OCI-LY7 (cell line): ENCODE results near the gene ZNF700. TPM values are rescaled to one million over a fixed set of nuclear protein-coding genes. Genes with fewer than 3 reads are reported as not detected.
A peak's percentile ranks its signal among the peaks of the same experiment; 100 is the strongest.

Experiments
- BruUV-seq: library from RNA; stranded (reverse); fragments of 400-500 nt; replicated peaks from 2 replicates; lab custom pipeline; 2021; lab: Mats Ljungman, UMichigan
- CTCF ChIA-PET: fragments of 300-600 bp; sonication (Branson Sonifier 250); formaldehyde crosslinking; loops from one replicate; lab custom pipeline; 2022; ENCODE audit warnings: antibody characterized with exemption; ENCODE audit not compliant: unreplicated experiment; lab: Charles Lee
- POLR2A ChIA-PET: fragments of 300-600 bp; sonication (Branson Sonifier 250); formaldehyde crosslinking; loops from one replicate; lab custom pipeline; 2022; ENCODE audit warnings: antibody characterized with exemption; lab: Charles Lee
- DNase-seq: peaks from one replicate; pipeline ENCODE4 v3.0.0-alpha.2; 2015; ENCODE audit warnings: low spot score
- H2AFZ ChIP-seq: fragments of 200-600 bp; sonication (generic), shearing (Covaris generic); 2 replicates; pipeline ENCODE4 v1.6.1; 2014; ENCODE audit warnings: mild to moderate bottlenecking, antibody characterized with exemption, low read length, moderate library complexity
- H3K27ac ChIP-seq: fragments of 200-600 bp; sonication (generic); 2 replicates; pipeline ENCODE4 v1.5.1; 2014; ENCODE audit warnings: mixed run types, low read depth, mild to moderate bottlenecking, moderate library complexity, low read length, inconsistent platforms; ENCODE audit not compliant: poor library complexity, severe bottlenecking
- H3K36me3 ChIP-seq: fragments of 200-600 bp; sonication (generic); 2 replicates; pipeline ENCODE4 v1.6.1; 2014; ENCODE audit warnings: mild to moderate bottlenecking, antibody characterized with exemption, low read length, moderate library complexity, mixed read lengths; ENCODE audit not compliant: insufficient read depth
- H3K4me1 ChIP-seq: fragments of 200-600 bp; sonication (generic); 2 replicates; pipeline ENCODE4 v1.5.1; 2014; ENCODE audit warnings: mild to moderate bottlenecking, low read length; ENCODE audit not compliant: insufficient read depth, poor library complexity, severe bottlenecking
- H3K4me2 ChIP-seq: fragments of 200-600 bp; sonication (generic); 2 replicates; pipeline ENCODE4 v1.6.1; 2014; ENCODE audit warnings: mild to moderate bottlenecking, low read length
- H3K4me3 ChIP-seq: fragments of 200-600 bp; sonication (generic); 2 replicates; pipeline ENCODE4 v1.5.1; 2014; ENCODE audit warnings: mild to moderate bottlenecking, low read depth, low read length; ENCODE audit not compliant: poor library complexity, severe bottlenecking
- H3K79me2 ChIP-seq: fragments of 200-600 bp; sonication (generic); 2 replicates; pipeline ENCODE4 v1.6.1; 2016; ENCODE audit warnings: low read depth, mild to moderate bottlenecking, low read length, moderate library complexity, mixed read lengths; ENCODE audit not compliant: insufficient read depth
- H3K9me2 ChIP-seq: fragments of 200-600 bp; sonication (generic); 2 replicates; pipeline ENCODE4 v1.6.1; 2016; ENCODE audit warnings: mild to moderate bottlenecking, low read length, mixed read lengths; ENCODE audit not compliant: insufficient read depth
- H3K9me3 ChIP-seq: fragments of 200-600 bp; sonication (generic); 2 replicates; pipeline ENCODE4 v1.6.1; 2014; ENCODE audit warnings: mild to moderate bottlenecking, mixed run types, low read length, mixed read lengths
- H4K20me1 ChIP-seq: fragments of 200-600 bp; sonication (generic); 2 replicates; pipeline ENCODE4 v1.6.1; 2014; ENCODE audit warnings: mild to moderate bottlenecking, antibody characterized with exemption, low read length, moderate library complexity, mixed read lengths; ENCODE audit not compliant: insufficient read depth
- EZH2phosphoT487 ChIP-seq: fragments of 200-600 bp; sonication (generic); IDR thresholded peaks from 2 replicates; pipeline ENCODE4 v1.6.1; 2018; ENCODE audit warnings: low read depth, borderline replicate concordance, mild to moderate bottlenecking, mixed run types, antibody characterized with exemption, low read length, moderate library complexity, mixed read lengths
- intact Hi-C: fragments of 100-400 bp; cut with micrococcal nuclease; formaldehyde crosslinking; loops from one replicate; pipeline ENCODE4 v1.10.0; 2022; ENCODE audit not compliant: unreplicated experiment
- total RNA-seq, 2 experiments: library from RNA; depleted of rRNA in 1 of 2; stranded (reverse); fragments of >200 nt in 1 of 2; shearing (Covaris generic) in 1 of 2; gene quantifications; 2 replicates each; pipeline ENCODE4 v1.2.3, GENCODE V29; 2014 to 2022
- TF ChIP-seq, protein P1 (sequence below): fragments of 200-600 bp; sonication (generic); conservative IDR thresholded peaks from 2 replicates; pipeline ENCODE4 v1.5.1; 2014; ENCODE audit warnings: mild to moderate bottlenecking, antibody characterized with exemption, low read length, moderate library complexity, mixed read lengths

Gene ZNF700
- total RNA-seq, 2 experiments from 2014 or later, result 18.2 to 28.2 TPM

DNA sequence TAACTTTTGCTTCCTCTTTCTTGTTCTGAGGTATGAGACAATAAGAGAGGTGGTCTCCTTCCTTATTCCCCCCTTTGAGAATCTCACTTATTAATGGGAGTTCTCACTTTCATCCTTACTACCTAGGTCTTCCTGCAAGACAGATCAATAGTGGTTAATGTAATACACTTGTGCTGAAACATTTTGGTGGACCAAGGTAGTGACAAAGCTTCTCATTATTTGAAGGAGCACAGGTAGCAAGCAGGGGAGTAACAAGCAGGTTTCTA, 17.9 kb downstream of the ZNF700 start:
- Histone ChIP-seq H3K4me3 (no peak overlapping the region), H3K79me2 (peaks cover 20% of the 10 kb centered on the region; the same call in 1 of the 2 replicates), H3K4me1 (no peaks in the 10 kb centered on the region), H3K9me2 (no peaks in the 10 kb centered on the region), H4K20me1 (no peaks in the 10 kb centered on the region), H3K36me3 (peaks cover 74% of the 10 kb centered on the region), H2AFZ (no peak overlapping the region), H3K9me3 (peaks cover 41% of the 10 kb centered on the region), H3K4me2 (no peak overlapping the region), H3K27ac (no peak overlapping the region)
- CTCF ChIA-PET, result no interaction called here
- DNase-seq, result peak; percentile 44
- POLR2A ChIA-PET, result interaction anchor here (0.9 kb wide), 1 partner anchor 95 kb away, joined by 4 read pairs; no protein-coding TSS in a partner anchor
- intact Hi-C loops, result no loop called here
- TF ChIP-seq, protein P1, sequence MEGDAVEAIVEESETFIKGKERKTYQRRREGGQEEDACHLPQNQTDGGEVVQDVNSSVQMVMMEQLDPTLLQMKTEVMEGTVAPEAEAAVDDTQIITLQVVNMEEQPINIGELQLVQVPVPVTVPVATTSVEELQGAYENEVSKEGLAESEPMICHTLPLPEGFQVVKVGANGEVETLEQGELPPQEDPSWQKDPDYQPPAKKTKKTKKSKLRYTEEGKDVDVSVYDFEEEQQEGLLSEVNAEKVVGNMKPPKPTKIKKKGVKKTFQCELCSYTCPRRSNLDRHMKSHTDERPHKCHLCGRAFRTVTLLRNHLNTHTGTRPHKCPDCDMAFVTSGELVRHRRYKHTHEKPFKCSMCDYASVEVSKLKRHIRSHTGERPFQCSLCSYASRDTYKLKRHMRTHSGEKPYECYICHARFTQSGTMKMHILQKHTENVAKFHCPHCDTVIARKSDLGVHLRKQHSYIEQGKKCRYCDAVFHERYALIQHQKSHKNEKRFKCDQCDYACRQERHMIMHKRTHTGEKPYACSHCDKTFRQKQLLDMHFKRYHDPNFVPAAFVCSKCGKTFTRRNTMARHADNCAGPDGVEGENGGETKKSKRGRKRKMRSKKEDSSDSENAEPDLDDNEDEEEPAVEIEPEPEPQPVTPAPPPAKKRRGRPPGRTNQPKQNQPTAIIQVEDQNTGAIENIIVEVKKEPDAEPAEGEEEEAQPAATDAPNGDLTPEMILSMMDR, result no peak
- no peak for TF ChIP-seq EZH2phosphoT487
- BruUV-seq, result no TSS peak

DNA sequence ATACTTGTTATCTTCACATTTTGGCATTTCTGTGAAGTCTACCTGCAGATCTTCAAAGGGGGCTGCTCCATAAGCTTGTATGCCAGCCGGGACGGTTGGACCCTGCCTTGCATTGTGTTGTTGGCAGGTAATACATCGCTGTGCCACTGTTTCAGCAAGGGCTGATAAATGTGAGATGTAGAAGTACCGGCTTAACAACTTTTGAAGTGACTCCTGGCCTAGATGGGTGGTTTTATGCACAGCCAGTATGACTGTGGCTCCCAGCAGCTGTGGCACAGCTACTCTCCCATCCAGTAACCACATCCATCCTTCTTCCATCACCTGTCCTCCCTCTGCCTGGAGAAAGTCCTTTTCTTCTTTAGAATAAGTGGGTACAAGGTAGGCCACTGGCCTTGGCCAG, 19.7 kb downstream of the ZNF700 start:
- peaks cover 11% of the 10 kb centered on the region; the same call in 1 of the 2 replicates for H3K79me2 ChIP-seq
- H4K20me1 ChIP-seq, result no peaks in the 10 kb centered on the region
- no peak for TF ChIP-seq EZH2phosphoT487
- H3K36me3 ChIP-seq, result peaks cover 87% of the 10 kb centered on the region
- POLR2A ChIA-PET, result no interaction called here
- DNase-seq, result no peak
- intact Hi-C loops, result no loop called here
- no peak overlapping the region for H3K4me3 ChIP-seq
- no peak overlapping the region for H3K27ac ChIP-seq
- no peak overlapping the region for H3K4me2 ChIP-seq
- no peak overlapping the region for H2AFZ ChIP-seq
- no peaks in the 10 kb centered on the region for H3K4me1 ChIP-seq
- H3K9me2 ChIP-seq, result no peaks in the 10 kb centered on the region
- peaks cover 55% of the 10 kb centered on the region for H3K9me3 ChIP-seq
- CTCF ChIA-PET, result interaction anchor here (0.6 kb wide), 1 partner anchor 42 kb away, joined by 4 read pairs; no protein-coding TSS in a partner anchor
- BruUV-seq, result no TSS peak

DNA sequence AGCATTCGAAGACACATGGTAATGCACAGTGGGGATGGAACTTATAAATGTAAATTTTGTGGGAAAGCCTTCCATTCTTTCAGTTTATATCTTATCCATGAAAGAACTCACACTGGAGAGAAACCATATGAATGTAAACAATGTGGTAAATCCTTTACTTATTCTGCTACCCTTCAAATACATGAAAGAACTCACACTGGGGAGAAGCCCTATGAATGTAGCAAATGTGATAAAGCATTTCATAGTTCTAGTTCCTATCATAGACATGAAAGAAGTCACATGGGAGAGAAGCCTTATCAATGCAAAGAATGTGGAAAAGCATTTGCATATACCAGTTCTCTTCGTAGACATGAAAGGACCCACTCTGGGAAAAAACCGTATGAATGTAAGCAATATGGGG, 23.7 kb downstream of the ZNF700 start:
- H3K9me3 ChIP-seq, result peaks cover 48% of the 10 kb centered on the region
- TSS peak; percentile 26 for BruUV-seq
- intact Hi-C loops, result no loop called here
- H2AFZ ChIP-seq, result no peak overlapping the region
- ChIA-PET POLR2A (no interaction called here), CTCF (no interaction called here)
- no peak overlapping the region for H3K4me3 ChIP-seq
- no peaks in the 10 kb centered on the region for H4K20me1 ChIP-seq
- no peaks in the 10 kb centered on the region for H3K79me2 ChIP-seq
- DNase-seq, result no peak
- TF ChIP-seq, protein P1, result no peak
- TF ChIP-seq EZH2phosphoT487, result no peak
- no peaks in the 10 kb centered on the region for H3K4me1 ChIP-seq
- H3K4me2 ChIP-seq, result no peak overlapping the region
- H3K27ac ChIP-seq, result no peak overlapping the region
- peaks cover 87% of the 10 kb centered on the region for H3K36me3 ChIP-seq
- H3K9me2 ChIP-seq, result no peaks in the 10 kb centered on the region
